ENCODE data around the gene AXDND1.

DNA sequence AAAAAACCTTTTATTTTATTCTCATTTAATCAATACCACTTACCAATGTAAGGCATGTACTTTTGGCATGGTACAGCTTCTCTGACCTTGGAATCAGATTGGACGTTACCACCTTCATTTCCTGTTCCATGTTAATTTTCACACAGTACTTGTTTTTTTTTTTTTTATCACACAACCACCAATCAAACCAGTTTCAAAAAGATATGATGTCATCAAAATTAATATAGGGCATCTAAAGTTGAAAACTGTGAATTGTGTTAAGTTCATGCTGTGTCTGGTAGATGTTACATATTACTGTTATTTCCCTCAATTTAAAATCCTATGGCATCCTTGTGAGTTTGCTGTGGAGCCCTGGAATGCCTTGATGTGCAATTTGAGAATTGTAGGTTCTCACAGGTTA, 124.8 kb downstream of the AXDND1 start:
- TF ChIP-seq, protein P1, sequence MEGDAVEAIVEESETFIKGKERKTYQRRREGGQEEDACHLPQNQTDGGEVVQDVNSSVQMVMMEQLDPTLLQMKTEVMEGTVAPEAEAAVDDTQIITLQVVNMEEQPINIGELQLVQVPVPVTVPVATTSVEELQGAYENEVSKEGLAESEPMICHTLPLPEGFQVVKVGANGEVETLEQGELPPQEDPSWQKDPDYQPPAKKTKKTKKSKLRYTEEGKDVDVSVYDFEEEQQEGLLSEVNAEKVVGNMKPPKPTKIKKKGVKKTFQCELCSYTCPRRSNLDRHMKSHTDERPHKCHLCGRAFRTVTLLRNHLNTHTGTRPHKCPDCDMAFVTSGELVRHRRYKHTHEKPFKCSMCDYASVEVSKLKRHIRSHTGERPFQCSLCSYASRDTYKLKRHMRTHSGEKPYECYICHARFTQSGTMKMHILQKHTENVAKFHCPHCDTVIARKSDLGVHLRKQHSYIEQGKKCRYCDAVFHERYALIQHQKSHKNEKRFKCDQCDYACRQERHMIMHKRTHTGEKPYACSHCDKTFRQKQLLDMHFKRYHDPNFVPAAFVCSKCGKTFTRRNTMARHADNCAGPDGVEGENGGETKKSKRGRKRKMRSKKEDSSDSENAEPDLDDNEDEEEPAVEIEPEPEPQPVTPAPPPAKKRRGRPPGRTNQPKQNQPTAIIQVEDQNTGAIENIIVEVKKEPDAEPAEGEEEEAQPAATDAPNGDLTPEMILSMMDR (conservative IDR thresholded peaks at IDR 0.05 in 1 of 2, IDR thresholded peaks at IDR 0.05 in 1 of 2; ENCODE audit: low read depth in 1 of 2, low read length in 2 of 2) = no peak
- no peak for TF ChIP-seq EZH2 (IDR thresholded peaks at IDR 0.05; ENCODE audit: low read length, missing control alignments)

Measured in fibroblast of lung (primary cell).